ENCODE results near the gene CYP2A7.
"Not testable (repeated sequence)": the region's sequence is repeated elsewhere in the genome, so short reads cannot be mapped to it uniquely, and the experiment has no call there.

DNA sequence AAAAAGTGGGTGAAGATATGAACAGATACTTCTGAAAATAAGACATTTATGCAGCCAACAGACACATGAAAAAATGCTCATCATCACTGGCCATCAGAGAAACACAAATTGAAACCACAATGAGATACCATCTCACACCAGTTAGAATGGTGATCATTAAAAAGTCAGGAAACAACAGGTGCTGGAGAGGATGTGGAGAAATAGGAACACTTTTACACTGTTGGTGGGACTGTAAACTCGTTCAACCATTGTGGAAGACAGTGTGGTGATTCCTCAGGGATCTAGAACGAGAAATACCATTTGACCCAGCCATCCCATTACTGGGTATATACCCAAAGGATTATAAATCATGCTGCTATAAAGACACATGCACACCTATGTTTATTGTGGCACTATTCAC lies 36.3 kb upstream of the CYP2A7 start:
- TF ChIP-seq POLR2A (IDR thresholded peaks at IDR 0.05; ENCODE audit: low read depth, low read length); POLR2AphosphoS5 (IDR thresholded peaks at IDR 0.05; ENCODE audit: low read depth, low read length); TAF1 (IDR thresholded peaks at IDR 0.05; ENCODE audit: borderline replicate concordance, low read depth, low read length): not testable (repeated sequence)
